K562 (cell line): ENCODE results near the gene ANKRD44. TPM values are rescaled to one million over a fixed set of nuclear protein-coding genes. Genes with fewer than 3 reads are reported as not detected.

Experiments used
- ARID1B ChIP-seq: fragments of 450-650 bp; IDR thresholded peaks from 2 replicates; pipeline ENCODE4 v1.6.1; 2016; ENCODE audit warnings: antibody characterized with exemption, mild to moderate bottlenecking, inconsistent platforms
- BCL6 ChIP-seq: fragments of 250-450 bp; sonication (Bioruptor Pico); IDR thresholded peaks from 2 replicates; pipeline ENCODE4 v1.4.0; 2020
- CBFA2T3 ChIP-seq: fragments of 450-650 bp; IDR thresholded peaks from 2 replicates; pipeline ENCODE4 v1.6.1; 2017
- CREM ChIP-seq: IDR thresholded peaks from 2 replicates; pipeline ENCODE4 v1.6.1; 2014; ENCODE audit warnings: antibody characterized with exemption, low read depth
- DPF2 ChIP-seq: fragments of 450-650 bp; IDR thresholded peaks from 2 replicates; pipeline ENCODE4 v1.6.1; 2016
- ELF1 ChIP-seq: fragments of 200-800 bp; sonication (Bioruptor generic); IDR thresholded peaks from 2 replicates; pipeline ENCODE4 v1.6.1; 2016; ENCODE audit warnings: missing genetic modification characterization, missing compliant biosample characterization
- EZH2 ChIP-seq: IDR thresholded peaks from 2 replicates; pipeline ENCODE4 v1.6.1; 2012; ENCODE audit warnings: low read depth, mild to moderate bottlenecking, inconsistent platforms, low read length, borderline replicate concordance
- FOSL1 ChIP-seq: fragments of 200-800 bp; sonication (Bioruptor generic); conservative IDR thresholded peaks from 2 replicates; pipeline ENCODE4 v1.6.1; 2016; ENCODE audit warnings: missing genetic modification characterization, missing compliant biosample characterization
- FOXA3 ChIP-seq, 2 experiments: fragments of 450-650 bp in 1 of 2; sonication (generic) in 1 of 2; formaldehyde crosslinking; IDR thresholded peaks in 1 of 2; conservative IDR thresholded peaks in 1 of 2; 2 replicates each; pipeline versions ENCODE4 v1.4.0 to v1.8.0; 2020 to 2022; ENCODE audit warnings: mild to moderate bottlenecking in 2 of 2, missing genetic modification reagents in 1 of 2
- FOXJ2 ChIP-seq: fragments of 200-800 bp; sonication (Bioruptor generic); IDR thresholded peaks from 2 replicates; pipeline ENCODE4 v1.6.1; 2016; ENCODE audit warnings: missing genetic modification characterization, missing compliant biosample characterization
- GATA2 ChIP-seq: sonication (generic); formaldehyde crosslinking; IDR thresholded peaks from 2 replicates; pipeline ENCODE4 v1.4.0; 2020; ENCODE audit warnings: mild to moderate bottlenecking, missing genetic modification reagents
- HDGF ChIP-seq: fragments of 450-650 bp; IDR thresholded peaks from 2 replicates; pipeline ENCODE4 v1.6.1; 2016
- KLF6 ChIP-seq: fragments of 250-450 bp; sonication (Bioruptor Pico); IDR thresholded peaks from 2 replicates; pipeline ENCODE4 v1.4.0; 2020; ENCODE audit warnings: mild to moderate bottlenecking, moderate library complexity, borderline replicate concordance
- MBD2 ChIP-seq: sonication (generic); IDR thresholded peaks from 2 replicates; pipeline ENCODE4 v1.6.1; 2016; ENCODE audit warnings: low read depth, borderline replicate concordance
- SMARCE1 ChIP-seq: fragments of 450-650 bp; IDR thresholded peaks from 2 replicates; pipeline ENCODE4 v1.7.1; 2016; ENCODE audit warnings: mild to moderate bottlenecking
- SOX6 ChIP-seq: fragments of 450-650 bp; IDR thresholded peaks from 2 replicates; pipeline ENCODE4 v1.6.1; 2014; ENCODE audit warnings: mild to moderate bottlenecking
- TCF3 ChIP-seq: sonication (generic); formaldehyde crosslinking; IDR thresholded peaks from 2 replicates; pipeline ENCODE4 v1.4.0; 2020; ENCODE audit warnings: mild to moderate bottlenecking, missing genetic modification reagents
- TEAD1 ChIP-seq, 2 experiments: fragments of 450-650 bp in 1 of 2; sonication (generic) in 1 of 2; formaldehyde crosslinking; IDR thresholded peaks; 2 replicates each; pipeline versions ENCODE4 v1.4.0 to v1.8.0; 2020 to 2022; ENCODE audit warnings: mild to moderate bottlenecking in 2 of 2, missing genetic modification reagents in 1 of 2
- WHSC1 ChIP-seq: IDR thresholded peaks from one replicate; pipeline ENCODE4 v1.6.1; 2012; ENCODE audit warnings: low read length, control low read depth, inconsistent platforms
- ZFX ChIP-seq: sonication (generic); formaldehyde crosslinking; IDR thresholded peaks from 2 replicates; pipeline ENCODE4 v1.8.0; 2022; ENCODE audit warnings: mild to moderate bottlenecking, missing genetic modification reagents, moderate library complexity
- ZNF589 ChIP-seq: fragments of 200-800 bp; sonication (Bioruptor generic); IDR thresholded peaks from 2 replicates; pipeline ENCODE4 v1.6.1; 2016; ENCODE audit warnings: low read depth, missing genetic modification characterization, missing compliant biosample characterization
- polyA plus RNA-seq, 8 experiments: library from polyadenylated mRNA; depleted of rRNA in 4 of 8; stranded (reverse) in 5 of 8; unstranded in 3 of 8; fragments of >200 nt; fragmentation: Nextera tagmentation in 2 of 8; fragmentation: Illumina TruSeq in 1 of 8; extraction: Ambion mirVana in 2 of 8; extraction: Trizol in 1 of 8; gene quantifications; 2 replicates each; pipeline versions ENCODE4 v1.2.1 to v1.2.3, GENCODE V29; 2011 to 2014; ENCODE audit warnings: inconsistent platforms in 1 of 8, missing spikeins in 1 of 8
- total RNA-seq, 7 experiments: library from RNA; depleted of rRNA in 6 of 7; stranded (reverse); fragments of >200 nt in 6 of 7; fragmentation: Illumina TruSeq in 2 of 7; extraction: Trizol in 2 of 7; gene quantifications; 2 replicates each; pipeline versions ENCODE4 v1.2.1 to v1.2.3, GENCODE V29; 2011 to 2021; ENCODE audit warnings: low replicate concordance in 1 of 7
- TF ChIP-seq, protein P1 (sequence below): fragments of 200-800 bp; sonication (Bioruptor generic); IDR thresholded peaks from 2 replicates; pipeline ENCODE4 v1.6.1; 2017; ENCODE audit warnings: missing genetic modification characterization, missing compliant biosample characterization
- TF ChIP-seq, protein P2 (sequence below): fragments of 450-650 bp; IDR thresholded peaks from one replicate; pipeline ENCODE4 v1.6.1; 2018; ENCODE audit warnings: mild to moderate bottlenecking, moderate library complexity; ENCODE audit not compliant: partially characterized antibody
- TF ChIP-seq, protein P3 (sequence below): sonication (generic); formaldehyde crosslinking; IDR thresholded peaks from 2 replicates; pipeline ENCODE4 v1.8.0; 2022; ENCODE audit warnings: missing genetic modification reagents, mild to moderate bottlenecking, borderline replicate concordance

Gene ANKRD44
- total and polyA plus RNA-seq, 9 of the 15 experiments (the other 6 are each of a cell fraction or from before 2014, with no cell fraction given): 0.03 to 0.64 (median 0.07) TPM; not detected in 3

DNA sequence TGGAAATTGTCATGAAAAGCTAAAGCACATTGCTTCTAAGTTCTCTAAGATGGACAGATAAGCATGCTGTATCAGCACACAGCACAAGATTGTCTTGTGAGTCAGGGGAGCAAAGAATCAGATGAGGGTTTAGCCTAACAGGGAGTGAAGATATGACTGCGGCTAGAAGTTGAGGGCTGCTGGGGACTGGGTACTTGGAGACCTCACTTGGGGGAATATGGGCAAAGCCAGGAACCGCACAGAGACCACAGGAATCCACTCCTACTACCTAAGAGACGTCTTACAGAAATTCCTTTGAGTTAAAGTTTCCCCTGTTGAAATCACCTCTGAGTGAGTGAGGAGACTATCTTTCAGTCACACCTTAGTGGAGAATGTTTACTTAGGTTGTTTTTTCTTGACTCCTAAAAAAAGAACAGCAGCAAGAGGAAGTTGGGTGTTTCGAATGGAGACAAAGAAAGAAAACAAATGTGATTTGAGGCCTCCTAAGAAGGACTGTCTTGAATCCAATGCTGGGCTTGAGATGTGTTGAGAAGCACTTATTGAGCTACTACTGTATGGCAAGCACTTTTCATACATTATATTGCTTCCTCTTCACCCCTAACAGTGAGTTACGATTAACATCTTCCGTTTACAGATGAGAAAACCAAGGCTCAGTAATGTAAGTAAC is 100.7 kb downstream of the ANKRD44 start (continued):
- TF ChIP-seq FOXA3 (CRISPR knock-in tag; conservative IDR thresholded peaks at IDR 0.05 in 1 of 2, IDR thresholded peaks at IDR 0.05 in 1 of 2): peak; percentile 80 to 83; a peak in 3 of 4 replicates
- TF ChIP-seq, protein P1, sequence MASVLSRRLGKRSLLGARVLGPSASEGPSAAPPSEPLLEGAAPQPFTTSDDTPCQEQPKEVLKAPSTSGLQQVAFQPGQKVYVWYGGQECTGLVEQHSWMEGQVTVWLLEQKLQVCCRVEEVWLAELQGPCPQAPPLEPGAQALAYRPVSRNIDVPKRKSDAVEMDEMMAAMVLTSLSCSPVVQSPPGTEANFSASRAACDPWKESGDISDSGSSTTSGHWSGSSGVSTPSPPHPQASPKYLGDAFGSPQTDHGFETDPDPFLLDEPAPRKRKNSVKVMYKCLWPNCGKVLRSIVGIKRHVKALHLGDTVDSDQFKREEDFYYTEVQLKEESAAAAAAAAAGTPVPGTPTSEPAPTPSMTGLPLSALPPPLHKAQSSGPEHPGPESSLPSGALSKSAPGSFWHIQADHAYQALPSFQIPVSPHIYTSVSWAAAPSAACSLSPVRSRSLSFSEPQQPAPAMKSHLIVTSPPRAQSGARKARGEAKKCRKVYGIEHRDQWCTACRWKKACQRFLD (CRISPR knock-in tag): no peak
- TF ChIP-seq FOSL1 (tag): peak; percentile 81
- peak in 1 of 2 experiments; percentile 39; a peak in 1 of 4 replicates for TF ChIP-seq TEAD1 (CRISPR knock-in tag; IDR thresholded peaks at IDR 0.05)
- TF ChIP-seq TCF3 (CRISPR knock-in tag): peak; percentile 59
- no peak for TF ChIP-seq EZH2
- TF ChIP-seq WHSC1: no peak
- TF ChIP-seq DPF2: peak; percentile 16; the same call in 1 of the 2 replicates
- TF ChIP-seq SMARCE1: peak; percentile 46; the same call in 1 of the 2 replicates
- TF ChIP-seq, protein P2, sequence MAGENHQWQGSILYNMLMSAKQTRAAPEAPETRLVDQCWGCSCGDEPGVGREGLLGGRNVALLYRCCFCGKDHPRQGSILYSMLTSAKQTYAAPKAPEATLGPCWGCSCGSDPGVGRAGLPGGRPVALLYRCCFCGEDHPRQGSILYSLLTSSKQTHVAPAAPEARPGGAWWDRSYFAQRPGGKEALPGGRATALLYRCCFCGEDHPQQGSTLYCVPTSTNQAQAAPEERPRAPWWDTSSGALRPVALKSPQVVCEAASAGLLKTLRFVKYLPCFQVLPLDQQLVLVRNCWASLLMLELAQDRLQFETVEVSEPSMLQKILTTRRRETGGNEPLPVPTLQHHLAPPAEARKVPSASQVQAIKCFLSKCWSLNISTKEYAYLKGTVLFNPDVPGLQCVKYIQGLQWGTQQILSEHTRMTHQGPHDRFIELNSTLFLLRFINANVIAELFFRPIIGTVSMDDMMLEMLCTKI: no peak
- TF ChIP-seq ELF1: no peak
- peak; percentile 50 for TF ChIP-seq CBFA2T3
- TF ChIP-seq MBD2: no peak
- peak; percentile 26; the same call in 1 of the 2 replicates for TF ChIP-seq SOX6
- no peak for TF ChIP-seq FOXJ2 (tag)
- no peak for TF ChIP-seq ZNF589 (CRISPR knock-in tag)
- no peak for TF ChIP-seq BCL6 (CRISPR knock-in tag)
- TF ChIP-seq KLF6: no peak
- TF ChIP-seq CREM: no peak
- peak; percentile 60 for TF ChIP-seq GATA2 (CRISPR knock-in tag)
- TF ChIP-seq, protein P3, sequence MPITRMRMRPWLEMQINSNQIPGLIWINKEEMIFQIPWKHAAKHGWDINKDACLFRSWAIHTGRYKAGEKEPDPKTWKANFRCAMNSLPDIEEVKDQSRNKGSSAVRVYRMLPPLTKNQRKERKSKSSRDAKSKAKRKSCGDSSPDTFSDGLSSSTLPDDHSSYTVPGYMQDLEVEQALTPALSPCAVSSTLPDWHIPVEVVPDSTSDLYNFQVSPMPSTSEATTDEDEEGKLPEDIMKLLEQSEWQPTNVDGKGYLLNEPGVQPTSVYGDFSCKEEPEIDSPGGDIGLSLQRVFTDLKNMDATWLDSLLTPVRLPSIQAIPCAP (CRISPR knock-in tag): no peak
- 0 out of 2 replicates have a peak, but pooled peaks have one; percentile 37 for TF ChIP-seq ZFX (CRISPR knock-in tag)
- TF ChIP-seq HDGF: no peak
- TF ChIP-seq ARID1B: peak; percentile 55
